GM10847 (cell line): Measurements from ENCODE around the gene AKIRIN1.

Experiments
- POLR2A ChIP-seq: IDR thresholded peaks from 2 replicates; pipeline ENCODE4 v1.6.1; 2011; ENCODE audit not compliant: insufficient read length; ENCODE audit errors: extremely low read depth

The AKIRIN1 gene

DNA sequence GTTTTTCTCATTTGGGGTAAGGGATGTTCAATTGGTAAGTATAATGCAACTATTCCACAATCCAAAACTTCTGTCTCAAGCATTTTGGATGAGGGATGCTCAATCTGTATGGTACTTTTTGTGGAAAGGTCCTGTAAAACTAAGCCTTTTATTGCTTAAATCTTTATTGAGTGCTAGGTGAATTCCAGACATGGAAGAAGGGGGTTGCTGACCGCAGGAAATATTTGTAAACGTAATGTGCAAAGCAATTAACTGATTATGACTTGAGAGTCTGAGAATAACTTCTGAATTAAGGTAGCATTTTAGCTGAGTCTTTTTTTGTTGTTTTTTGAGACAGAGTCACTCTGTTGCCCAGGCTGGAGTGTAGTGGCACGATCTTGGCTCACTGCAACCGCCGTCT lies 3.1 kb downstream of the AKIRIN1 start:
- TF ChIP-seq POLR2A: no peak

DNA sequence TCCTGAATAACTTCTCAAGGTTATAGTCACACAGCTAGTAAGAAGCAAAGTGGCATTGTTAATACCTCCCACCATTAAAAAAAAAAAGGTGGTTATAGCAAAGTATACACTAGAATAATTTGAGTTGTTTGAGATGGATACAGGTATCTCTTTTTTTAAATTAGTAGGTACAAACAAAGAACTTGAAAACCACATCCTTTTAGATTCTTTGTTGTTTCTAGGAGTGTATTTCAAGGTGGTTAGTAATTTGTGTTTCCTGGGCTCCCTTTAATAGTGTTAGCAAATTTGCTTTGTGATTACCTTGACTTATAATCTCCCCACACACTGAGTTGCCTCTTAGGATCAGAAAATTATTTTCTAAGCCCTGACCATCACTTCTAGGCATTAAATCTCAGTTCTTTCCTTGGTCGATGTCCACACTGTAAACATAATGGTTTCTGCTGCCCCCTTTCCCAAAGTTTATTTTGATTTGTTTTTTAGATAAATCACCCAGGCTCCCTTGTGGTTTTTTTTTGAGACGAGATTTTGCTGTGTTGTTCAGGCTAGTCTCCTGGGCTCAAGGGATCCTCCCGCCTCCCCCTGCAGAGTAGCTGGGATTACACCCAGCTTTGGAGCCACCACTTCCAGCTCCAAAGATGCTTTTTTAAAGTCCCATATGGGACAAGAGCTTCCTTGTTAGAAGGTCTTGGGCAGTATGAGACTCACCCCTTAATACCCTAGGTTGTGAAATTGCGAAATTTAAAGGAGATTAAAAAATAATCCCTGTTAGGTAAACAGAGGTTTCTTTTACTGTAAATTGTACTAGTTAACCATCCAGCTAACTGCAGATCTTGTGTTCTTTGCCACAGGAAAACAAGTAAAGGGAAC lies 6.2 kb downstream of the AKIRIN1 start:
- TF ChIP-seq POLR2A: no peak

DNA sequence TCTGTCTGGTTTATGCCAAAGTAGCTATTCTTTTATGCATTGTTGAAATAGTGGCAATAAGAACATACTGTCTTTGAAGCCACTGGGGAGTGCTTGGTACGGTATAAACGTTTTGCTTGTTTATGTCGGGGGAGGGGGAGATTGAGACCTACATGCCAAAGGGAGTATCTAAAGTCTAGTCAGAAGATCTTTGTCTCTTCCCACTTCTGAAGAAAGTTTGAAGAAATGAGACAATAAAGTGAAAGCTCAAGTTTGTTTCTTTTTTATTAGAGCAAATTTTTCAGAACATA lies 6.8 kb downstream of the AKIRIN1 start:
- no peak for TF ChIP-seq POLR2A

DNA sequence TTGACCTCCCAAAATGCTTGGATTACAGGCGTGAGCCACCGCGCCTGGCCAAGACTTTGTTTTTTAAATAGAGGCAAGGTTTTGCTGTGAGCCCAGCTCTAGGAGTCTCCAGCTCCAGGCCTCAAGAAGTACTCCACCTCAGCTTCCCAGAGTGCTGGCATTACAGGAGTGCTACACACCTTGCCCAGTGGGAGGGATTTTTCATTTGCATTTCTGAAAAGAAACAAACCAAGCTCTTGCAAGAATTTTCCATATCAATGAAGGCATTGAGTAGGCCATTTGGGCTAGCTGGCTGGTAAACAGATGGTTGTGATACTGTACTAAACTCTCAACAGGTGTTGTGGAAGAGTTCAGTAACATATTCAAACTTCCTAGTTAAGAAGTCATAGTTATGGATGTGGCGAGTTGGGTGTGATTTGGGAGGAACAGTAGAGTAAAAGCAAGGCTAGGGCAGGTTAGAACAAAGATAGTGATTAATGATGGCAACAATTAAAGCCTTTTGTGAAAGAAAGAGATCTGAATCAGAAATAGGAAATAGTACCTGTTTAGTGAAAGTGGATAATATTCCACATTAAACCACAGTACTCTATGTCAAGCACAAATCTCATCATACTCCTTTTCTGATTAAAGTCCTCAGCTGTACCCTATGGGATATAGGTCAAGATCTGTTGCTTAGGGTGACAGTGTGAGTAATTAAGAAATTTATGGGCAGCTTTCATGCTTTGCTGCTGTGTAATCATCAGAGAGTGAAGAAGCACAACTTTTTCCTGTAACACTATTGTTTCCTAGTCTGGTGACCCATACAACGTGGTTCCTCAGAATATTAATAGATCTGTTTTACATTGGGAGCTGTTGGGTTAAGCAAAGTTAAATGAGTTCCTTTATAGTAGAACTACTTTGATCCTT lies 10.7 kb downstream of the AKIRIN1 start:
- no peak for TF ChIP-seq POLR2A

DNA sequence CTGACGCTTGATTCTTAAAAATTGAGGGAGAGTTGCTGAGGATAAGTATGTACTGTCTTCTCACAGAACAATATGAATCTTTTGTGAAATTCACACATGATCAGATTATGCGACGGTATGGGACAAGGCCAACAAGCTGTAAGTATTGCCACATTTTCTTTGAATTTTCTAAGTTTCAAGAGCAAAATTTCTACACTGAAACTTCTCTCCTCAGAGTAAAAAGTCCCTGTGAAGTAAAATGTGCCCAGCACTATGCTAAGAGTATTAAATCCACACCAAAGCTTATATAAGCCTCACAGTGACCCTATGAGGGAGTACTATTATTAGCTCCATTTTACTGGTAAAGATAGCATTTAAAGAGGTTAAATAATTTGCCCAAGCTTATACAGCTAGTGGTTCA lies 12.2 kb downstream of the AKIRIN1 start:
- TF ChIP-seq POLR2A: no peak

DNA sequence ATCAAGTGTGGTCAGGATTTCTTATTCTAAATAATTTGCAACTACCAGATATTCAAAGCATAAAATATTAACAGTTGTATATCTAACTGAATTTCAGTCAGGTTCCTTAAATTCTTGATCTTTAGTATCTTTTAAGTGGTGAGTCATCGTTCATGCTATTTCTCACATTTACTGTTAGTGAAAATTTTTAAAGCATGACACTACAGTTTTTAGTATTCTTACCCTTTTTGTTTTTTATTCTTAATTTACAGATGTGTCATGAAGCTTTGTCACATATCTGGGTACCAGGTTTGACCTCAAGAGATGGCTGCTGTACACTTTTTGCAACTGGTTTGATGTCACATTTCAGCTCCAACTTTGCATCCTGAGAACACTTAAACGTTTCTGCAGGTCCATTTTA lies 12.7 kb downstream of the AKIRIN1 start:
- TF ChIP-seq POLR2A: no peak

DNA sequence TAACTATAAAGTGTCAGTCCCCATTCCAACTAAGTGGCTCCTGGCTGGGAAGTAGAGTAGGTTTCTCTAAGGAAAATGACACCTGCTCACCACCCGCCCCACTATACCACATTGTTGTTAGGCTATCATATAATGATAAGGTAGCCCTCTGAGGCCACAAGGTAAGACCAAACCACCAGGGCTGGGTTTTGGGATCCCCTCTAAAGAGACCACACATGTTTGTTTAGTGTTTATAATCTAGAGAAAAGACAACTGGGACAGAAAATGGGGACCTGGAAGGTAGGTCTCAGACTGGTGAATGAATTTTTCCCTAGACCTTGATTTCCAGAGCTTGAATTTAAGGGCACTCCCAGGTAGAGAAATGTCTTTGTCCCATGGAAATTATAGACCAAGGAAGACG lies 15.2 kb downstream of the AKIRIN1 start:
- TF ChIP-seq POLR2A: no peak

DNA sequence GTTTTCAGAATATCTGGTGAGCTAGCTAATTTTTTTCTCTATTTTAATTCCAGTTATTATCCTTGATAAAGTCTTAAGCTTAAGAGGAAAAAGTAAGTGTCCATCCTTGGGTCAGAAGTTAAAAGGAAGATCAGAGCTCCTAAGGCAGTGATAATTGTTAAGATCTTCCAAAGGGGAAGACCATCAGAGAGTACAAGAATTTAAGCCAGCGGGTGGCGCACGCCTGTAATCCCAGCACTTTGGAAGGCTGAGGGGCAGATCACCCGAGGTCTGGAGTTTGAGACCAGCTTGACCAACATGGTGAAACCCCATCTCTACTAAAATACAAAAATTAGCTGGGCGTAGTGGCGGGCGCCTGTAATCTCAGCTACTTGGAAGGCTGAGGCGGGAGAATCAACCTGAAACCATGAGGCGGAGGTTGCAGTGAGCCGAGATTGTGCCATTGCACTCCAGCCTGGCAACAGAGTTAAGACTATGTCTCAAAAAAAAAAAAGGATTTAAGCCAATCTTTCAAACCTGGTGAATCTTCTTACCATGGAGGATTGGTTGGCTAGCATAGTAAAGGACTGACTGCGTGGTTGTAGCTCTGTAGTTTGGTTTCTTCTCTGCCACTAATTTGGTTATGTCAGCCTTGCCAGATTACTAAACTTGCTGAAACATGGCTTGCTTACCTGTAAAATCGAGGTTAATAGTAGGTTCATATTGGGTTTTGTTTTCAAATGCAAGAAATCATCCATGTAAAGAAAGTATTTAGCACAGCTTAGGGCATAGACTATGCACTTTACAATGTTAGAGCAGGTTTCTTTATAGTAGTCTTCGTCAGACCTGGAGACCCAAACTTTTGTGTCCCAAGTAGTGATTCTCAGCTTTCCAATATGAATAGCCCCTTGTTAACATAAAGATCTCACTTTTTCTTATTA lies 15.9 kb downstream of the AKIRIN1 start:
- TF ChIP-seq POLR2A: no peak

DNA sequence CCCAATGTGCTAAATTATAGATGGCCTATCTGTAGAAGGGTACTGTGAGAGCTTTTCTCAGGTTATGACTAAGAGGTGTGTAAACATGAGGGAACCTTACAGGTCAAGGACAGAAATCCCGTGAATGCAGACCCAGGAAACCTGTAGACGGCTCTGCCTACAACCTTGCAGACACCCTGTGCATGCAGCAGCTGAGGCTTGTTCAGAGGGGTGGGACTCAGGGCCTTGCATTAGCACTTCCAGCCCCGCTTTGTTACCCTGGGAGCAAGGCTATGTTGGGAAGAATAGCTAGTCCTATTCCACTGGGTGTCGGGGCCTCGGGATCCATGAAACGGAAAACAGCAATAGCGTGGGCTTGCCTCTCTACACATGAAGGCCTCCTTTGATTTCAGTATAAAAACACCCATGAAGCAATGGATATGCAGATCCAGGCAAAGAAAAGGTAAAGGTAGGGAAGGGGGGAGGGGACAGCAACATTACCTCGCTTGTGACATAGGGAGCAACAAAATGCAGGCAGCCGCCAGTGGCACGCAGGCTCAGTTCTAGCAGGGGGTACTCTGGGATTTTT lies 25.6 kb downstream of the AKIRIN1 start:
- TF ChIP-seq POLR2A: no peak

DNA sequence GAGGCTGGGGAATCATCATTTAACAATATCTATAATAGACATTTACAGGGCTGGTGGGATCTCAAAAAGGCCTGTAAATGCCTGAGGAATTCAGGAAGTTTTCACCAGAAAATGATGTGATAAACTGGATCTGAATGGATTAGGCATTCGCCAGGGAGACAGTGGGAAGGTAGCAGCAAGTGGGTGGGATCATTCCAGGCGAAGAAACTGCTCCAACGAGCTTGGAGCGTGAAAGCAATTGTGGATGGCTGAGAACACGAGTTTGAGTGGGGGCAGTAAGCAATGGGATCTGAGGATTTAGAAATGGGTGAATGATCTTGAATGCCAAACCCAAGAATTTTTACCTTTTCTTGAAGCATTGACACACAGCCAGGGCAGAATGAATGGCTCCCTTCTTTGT lies 26.2 kb downstream of the AKIRIN1 start:
- TF ChIP-seq POLR2A: no peak

DNA sequence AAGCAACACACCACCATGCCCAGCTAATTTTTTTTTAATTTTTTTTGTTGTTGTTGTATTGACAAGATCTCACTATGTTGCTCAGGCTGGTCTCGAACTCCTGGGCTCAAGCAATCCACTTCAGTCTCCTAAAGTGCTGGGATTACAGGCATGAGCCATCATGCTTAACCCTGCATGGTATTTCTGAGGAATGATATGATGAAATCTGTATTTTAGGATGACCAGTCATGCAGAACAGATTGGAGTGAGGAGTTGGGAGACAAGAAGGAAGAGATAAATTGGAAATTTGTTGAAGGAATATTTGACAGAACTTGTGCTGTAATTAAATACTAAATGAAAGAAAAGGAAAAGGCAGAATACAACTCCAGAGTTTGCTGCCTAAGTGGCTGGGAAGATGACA lies 30.4 kb downstream of the AKIRIN1 start:
- no peak for TF ChIP-seq POLR2A

DNA sequence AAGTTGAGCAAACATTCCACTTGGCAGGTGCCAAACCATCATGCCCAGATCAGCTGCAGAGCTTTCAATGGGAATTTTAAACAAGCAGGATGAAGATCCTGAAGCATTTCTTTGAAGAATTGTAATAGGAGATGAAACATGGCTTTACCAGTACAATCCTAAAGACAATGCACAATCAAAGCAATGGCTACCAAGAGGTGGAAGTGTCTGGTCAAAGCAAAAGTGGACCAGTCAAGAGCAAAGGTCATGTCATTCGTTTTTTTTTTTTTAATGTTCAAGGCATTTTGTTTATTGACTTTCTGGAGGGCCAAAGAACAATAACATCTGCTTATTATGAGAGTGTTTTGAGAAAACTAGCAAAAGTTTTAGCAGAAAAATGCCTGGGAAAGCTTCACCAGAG lies 32.1 kb downstream of the AKIRIN1 start:
- TF ChIP-seq POLR2A: no peak

DNA sequence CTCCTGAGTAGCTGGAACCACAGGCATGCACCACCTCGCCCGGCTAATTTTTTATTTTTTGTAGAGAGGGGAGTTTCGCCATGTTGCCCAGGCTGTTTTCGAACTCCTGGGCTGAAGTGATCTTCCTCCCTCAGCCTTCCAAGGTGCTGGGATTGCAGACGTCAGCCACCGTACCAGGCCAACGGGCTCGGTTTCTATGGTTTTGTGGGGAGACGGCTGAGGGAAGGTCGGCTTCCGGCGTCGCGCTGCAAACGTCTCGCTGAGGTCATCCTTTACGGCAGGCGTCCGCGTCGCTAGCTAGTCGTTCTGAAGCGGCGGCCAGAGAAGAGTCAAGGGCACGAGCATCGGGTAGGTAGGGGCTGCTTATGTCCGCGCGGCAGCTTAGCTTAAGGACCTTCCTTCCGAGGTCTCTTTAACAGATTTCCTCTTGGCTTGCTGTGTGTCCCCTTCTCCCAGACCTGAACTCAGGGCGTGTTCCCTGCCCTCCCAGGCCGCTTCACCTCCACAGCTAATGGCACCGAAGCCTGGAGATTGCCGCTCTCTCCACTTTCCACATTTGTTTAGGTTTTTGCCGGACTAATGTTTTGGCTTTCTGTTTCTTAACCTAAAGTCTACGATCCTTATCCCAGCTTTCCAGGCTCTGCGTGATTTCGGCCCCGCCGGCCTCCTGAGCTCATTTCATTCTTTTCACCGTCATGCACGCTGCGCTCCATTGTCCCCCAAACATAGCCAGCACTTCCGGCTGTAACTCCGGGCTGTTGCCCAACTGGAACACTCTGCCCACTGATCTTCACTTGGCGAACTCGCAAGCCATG lies 35.2 kb downstream of the AKIRIN1 start, which contains the start of gene NDUFS5:
Gene NDUFS5, plus strand, starts transcription at position 300 of the 815 bp plus-strand sequence. CDS start 2,375 bp downstream, outside the sequence.
- TF ChIP-seq POLR2A: peak; percentile 73

DNA sequence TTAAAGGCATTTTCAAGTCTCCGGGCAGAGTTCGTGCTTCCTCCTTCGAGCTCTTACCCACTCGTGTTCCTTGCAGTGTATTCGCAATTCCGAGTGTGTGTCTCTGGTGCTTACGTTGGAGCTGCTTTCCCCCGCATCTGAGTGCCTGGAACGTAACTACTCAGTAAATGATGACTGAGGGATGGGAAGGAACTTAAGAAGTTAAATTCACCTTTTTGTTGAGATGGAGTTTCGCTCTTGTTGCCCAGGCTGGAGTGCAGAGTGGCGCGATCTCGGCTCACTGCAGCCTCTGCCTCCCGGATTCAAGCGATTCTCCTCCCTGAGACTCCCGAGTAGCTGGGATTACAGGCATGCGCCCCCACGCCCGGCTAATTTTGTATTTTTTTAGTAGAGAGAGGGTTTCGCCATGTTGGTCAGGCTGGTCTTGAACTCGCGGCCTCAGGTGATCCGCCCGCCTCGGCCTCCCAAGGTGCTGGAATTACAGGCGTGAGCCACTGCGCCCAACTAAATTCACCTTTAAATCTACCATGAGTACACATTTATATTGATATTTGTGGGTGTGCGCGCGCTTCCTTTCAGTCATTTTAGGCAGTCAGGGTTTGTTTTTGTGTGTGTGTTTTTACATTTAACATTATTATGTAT lies 35.9 kb downstream of the AKIRIN1 start:
- no peak for TF ChIP-seq POLR2A

DNA sequence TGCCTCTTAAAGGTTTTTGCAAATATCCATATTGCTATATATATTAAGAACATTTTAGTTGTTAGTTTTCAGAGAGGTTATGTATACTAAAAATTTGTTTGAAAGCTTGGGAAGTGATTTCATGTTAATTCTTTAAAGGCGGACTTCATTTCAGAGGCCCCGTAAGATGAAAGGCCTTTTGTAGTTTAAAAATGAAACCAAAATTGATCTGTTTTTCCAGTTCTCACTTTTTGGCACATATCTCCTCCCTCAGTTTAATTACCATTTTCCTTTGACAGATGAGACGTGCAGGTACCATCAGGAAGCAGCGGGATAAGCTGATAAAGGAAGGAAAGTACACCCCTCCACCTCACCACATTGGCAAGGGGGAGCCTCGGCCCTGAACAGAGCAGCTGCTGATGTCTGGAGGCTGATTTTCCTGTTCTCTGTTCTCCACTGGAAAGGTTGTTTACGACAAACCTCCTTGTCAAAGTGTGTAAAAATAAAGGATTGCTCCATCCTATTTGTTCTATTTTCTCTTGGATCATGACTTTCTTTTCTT lies 43.1 kb downstream of the AKIRIN1 start:
- no peak for TF ChIP-seq POLR2A
